ENCODE measurements around the gene KLHL35.
"Not testable (repeated sequence)": the region's sequence is repeated elsewhere in the genome, so short reads cannot be mapped to it uniquely, and the experiment has no call there.

Gene KLHL35

GRCh38 chr11:75423721-75424120, 9.3 kb downstream of the KLHL35 start:
- ATAC-seq, result no peak
- no peak for DNase-seq

- ATAC-seq (no peak), DNase-seq (no peak)
Observed at GRCh38 chr11:75422248-75423231, 10.5 kb downstream of the KLHL35 start.

GRCh38 chr11:75421902-75422247, 11.1 kb downstream of the KLHL35 start:
- DNase-seq (no peak), ATAC-seq (no peak)

GRCh38 chr11:75421035-75421602, 11.9 kb downstream of the KLHL35 start:
- ATAC-seq (no peak), DNase-seq (no peak)

GRCh38 chr11:75420224-75421034, 12.6 kb downstream of the KLHL35 start:
- ATAC-seq (no peak), DNase-seq (no peak)

- ATAC-seq (no peak), DNase-seq (no peak)
Observed at GRCh38 chr11:75413864-75414263, 19.1 kb downstream of the KLHL35 start.

- DNase-seq, ATAC-seq: not testable (repeated sequence)
Observed at GRCh38 chr11:75413146-75413545, 19.9 kb downstream of the KLHL35 start.

- ATAC-seq, DNase-seq: not testable (repeated sequence)
Observed at GRCh38 chr11:75409971-75410370, 23.0 kb downstream of the KLHL35 start.

GRCh38 chr11:75408957-75409219, 24.1 kb downstream of the KLHL35 start:
- no peak for DNase-seq
- ATAC-seq, result no peak

- ATAC-seq, result no peak
Observed at GRCh38 chr11:75406338-75406777, 26.6 kb downstream of the KLHL35 start.

GRCh38 chr11:75403983-75404658, 28.9 kb downstream of the KLHL35 start:
- ATAC-seq (peak; percentile 48), DNase-seq (peak; percentile 33)

More at GRCh38 chr11:75406338-75406777, 26.6 kb downstream of the KLHL35 start:
- no peak for DNase-seq

- DNase-seq (no peak), ATAC-seq (no peak)
Observed at GRCh38 chr11:75403037-75403436, 30.0 kb downstream of the KLHL35 start.

GRCh38 chr11:75402002-75402773, 30.8 kb downstream of the KLHL35 start:
- ATAC-seq (no peak), DNase-seq (no peak)

- no peak for DNase-seq
- ATAC-seq, result no peak
Observed at GRCh38 chr11:75400146-75400865, 32.7 kb downstream of the KLHL35 start.

- DNase-seq (peak; percentile 90), ATAC-seq (peak; percentile 86)
Observed at GRCh38 chr11:75399344-75400145, 33.5 kb downstream of the KLHL35 start, which contains the start of gene RPS3. TSS of gene RPS3 (plus strand) at chr11:75399518. CDS start at chr11:75399548, 30 bp downstream.

- ATAC-seq, result no peak
- no peak for DNase-seq
Observed at GRCh38 chr11:75398906-75399305, 34.1 kb downstream of the KLHL35 start.

GRCh38 chr11:75394085-75394840, 38.7 kb downstream of the KLHL35 start:
- DNase-seq (no peak), ATAC-seq (no peak)

- no peak for ATAC-seq
- no peak for DNase-seq
Observed at GRCh38 chr11:75389925-75390324, 43.1 kb downstream of the KLHL35 start.

- no peak for ATAC-seq
- no peak for DNase-seq
Observed at GRCh38 chr11:75389276-75389605, 43.8 kb downstream of the KLHL35 start.

Measured in stimulated activated naive CD8-positive, alpha-beta T cell treated with anti-CD3 and anti-CD28 coated beads, Interleukin-15, Interleukin-2, amounts not matched to agents 100 U/mL and 50 U/mL, for 24 hours (primary cell).